Measurements from ENCODE around the gene SMIM24.

Gene SMIM24

DNA sequence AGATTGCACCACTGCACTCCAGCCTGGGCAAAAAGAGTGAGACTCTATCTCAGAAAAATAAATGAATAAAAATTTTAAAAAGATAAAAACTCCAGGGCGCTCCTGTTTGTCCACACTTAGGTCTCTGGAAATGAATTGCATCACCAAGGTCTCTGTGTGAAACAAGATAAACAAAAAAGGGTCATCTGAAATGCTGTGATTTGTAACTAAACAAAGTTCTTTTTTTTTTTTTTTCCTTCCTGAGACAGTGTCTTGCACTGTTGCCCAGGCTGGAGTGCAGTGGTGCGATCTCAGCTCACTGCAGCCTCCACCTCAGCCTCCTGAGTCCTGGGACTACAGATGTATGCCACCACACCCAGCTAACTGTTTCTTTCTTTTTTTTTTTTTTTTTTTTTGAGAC, 37.3 kb upstream of the SMIM24 start:
- H3K36me3 ChIP-seq (ENCODE audit: control insufficient read depth, insufficient read depth, low read length), result peaks cover 2% of the 10 kb centered on the region
- TF ChIP-seq, protein P1, sequence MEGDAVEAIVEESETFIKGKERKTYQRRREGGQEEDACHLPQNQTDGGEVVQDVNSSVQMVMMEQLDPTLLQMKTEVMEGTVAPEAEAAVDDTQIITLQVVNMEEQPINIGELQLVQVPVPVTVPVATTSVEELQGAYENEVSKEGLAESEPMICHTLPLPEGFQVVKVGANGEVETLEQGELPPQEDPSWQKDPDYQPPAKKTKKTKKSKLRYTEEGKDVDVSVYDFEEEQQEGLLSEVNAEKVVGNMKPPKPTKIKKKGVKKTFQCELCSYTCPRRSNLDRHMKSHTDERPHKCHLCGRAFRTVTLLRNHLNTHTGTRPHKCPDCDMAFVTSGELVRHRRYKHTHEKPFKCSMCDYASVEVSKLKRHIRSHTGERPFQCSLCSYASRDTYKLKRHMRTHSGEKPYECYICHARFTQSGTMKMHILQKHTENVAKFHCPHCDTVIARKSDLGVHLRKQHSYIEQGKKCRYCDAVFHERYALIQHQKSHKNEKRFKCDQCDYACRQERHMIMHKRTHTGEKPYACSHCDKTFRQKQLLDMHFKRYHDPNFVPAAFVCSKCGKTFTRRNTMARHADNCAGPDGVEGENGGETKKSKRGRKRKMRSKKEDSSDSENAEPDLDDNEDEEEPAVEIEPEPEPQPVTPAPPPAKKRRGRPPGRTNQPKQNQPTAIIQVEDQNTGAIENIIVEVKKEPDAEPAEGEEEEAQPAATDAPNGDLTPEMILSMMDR (IDR thresholded peaks at IDR 0.05; ENCODE audit: insufficient read depth, low read length, poor library complexity, severe bottlenecking), result no peak
- no peak overlapping the region for H3K4me3 ChIP-seq (replicated peaks; ENCODE audit: low read depth, low read length)
- DNase-seq (ENCODE audit: extremely low read depth, insufficient read length), result no peak
- no peaks in the 10 kb centered on the region for H3K27me3 ChIP-seq (replicated peaks; ENCODE audit: control insufficient read depth, insufficient read depth, low read length)

DNA sequence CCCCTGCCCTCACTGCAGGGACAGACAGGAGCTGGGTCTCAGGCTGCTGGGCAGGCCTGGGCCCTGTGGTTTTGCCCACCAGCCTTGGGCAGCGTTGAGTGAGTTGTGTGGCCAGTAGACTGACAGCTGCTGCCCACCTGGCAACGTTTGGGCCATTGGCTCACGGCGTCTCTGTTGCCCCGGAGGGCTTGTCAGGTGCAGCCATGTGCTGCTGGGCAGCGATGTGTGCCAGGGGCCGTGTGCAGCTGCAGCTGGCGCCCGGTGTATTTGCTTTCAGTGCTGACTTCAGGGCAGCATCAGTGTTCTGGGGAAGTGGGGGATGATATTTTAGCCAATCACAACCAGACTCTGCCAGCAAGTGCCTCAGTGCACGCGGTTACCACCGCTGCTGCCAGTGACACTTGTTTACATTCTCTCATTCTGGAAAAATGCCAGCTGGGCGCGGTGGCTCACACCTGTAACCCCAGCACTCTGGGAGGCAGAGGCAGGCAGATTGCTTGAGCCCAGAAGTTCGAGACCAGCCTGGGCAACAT, 36.4 kb upstream of the SMIM24 start:
- DNase-seq (ENCODE audit: extremely low read depth, insufficient read length), result peak; percentile 56
- no peak overlapping the region for H3K4me3 ChIP-seq (replicated peaks; ENCODE audit: low read depth, low read length)
- H3K27me3 ChIP-seq (replicated peaks; ENCODE audit: control insufficient read depth, insufficient read depth, low read length), result no peaks in the 10 kb centered on the region
- H3K36me3 ChIP-seq (ENCODE audit: control insufficient read depth, insufficient read depth, low read length), result peaks cover 2% of the 10 kb centered on the region
- TF ChIP-seq, protein P1 (IDR thresholded peaks at IDR 0.05; ENCODE audit: insufficient read depth, low read length, poor library complexity, severe bottlenecking), result no peak

- Histone ChIP-seq H3K4me3 (replicated peaks; ENCODE audit: low read depth, low read length) (no peak overlapping the region), H3K36me3 (ENCODE audit: control insufficient read depth, insufficient read depth, low read length) (peaks cover 2% of the 10 kb centered on the region), H3K27me3 (replicated peaks; ENCODE audit: control insufficient read depth, insufficient read depth, low read length) (no peaks in the 10 kb centered on the region)
- no peak for DNase-seq (ENCODE audit: extremely low read depth, insufficient read length)
- TF ChIP-seq, protein P1 (IDR thresholded peaks at IDR 0.05; ENCODE audit: insufficient read depth, low read length, poor library complexity, severe bottlenecking), result no peak
Observed at GRCh38 chr19:3515891-3516422, 35.6 kb upstream of the SMIM24 start.

- TF ChIP-seq, protein P1 (IDR thresholded peaks at IDR 0.05; ENCODE audit: insufficient read depth, low read length, poor library complexity, severe bottlenecking), result no peak
- no peaks in the 10 kb centered on the region for H3K27me3 ChIP-seq (replicated peaks; ENCODE audit: control insufficient read depth, insufficient read depth, low read length)
- H3K36me3 ChIP-seq (ENCODE audit: control insufficient read depth, insufficient read depth, low read length), result peaks cover 2% of the 10 kb centered on the region
- no peak for DNase-seq (ENCODE audit: extremely low read depth, insufficient read length)
- H3K4me3 ChIP-seq (replicated peaks; ENCODE audit: low read depth, low read length), result no peak overlapping the region
Observed at GRCh38 chr19:3514930-3515329, 34.6 kb upstream of the SMIM24 start.

- TF ChIP-seq, protein P1 (IDR thresholded peaks at IDR 0.05; ENCODE audit: insufficient read depth, low read length, poor library complexity, severe bottlenecking), result no peak
- Histone ChIP-seq H3K36me3 (ENCODE audit: control insufficient read depth, insufficient read depth, low read length) (peaks cover 7% of the 10 kb centered on the region), H3K4me3 (replicated peaks; ENCODE audit: low read depth, low read length) (no peak overlapping the region), H3K27me3 (replicated peaks; ENCODE audit: control insufficient read depth, insufficient read depth, low read length) (no peaks in the 10 kb centered on the region)
- no peak for DNase-seq (ENCODE audit: extremely low read depth, insufficient read length)
Observed at GRCh38 chr19:3513229-3514140, 33.2 kb upstream of the SMIM24 start.
